Tibial nerve (tissue), 4 donors: ENCODE results near the gene DEPP1. TPM values are rescaled to one million over a fixed set of nuclear protein-coding genes. Genes with fewer than 3 reads are reported as not detected.

ENCODE experiments used
- DNase-seq, 2 donors: peaks; one replicate each; pipeline ENCODE4 v3.0.0-alpha.2; 2019; ENCODE audit warnings: low spot score in 2 of 2
- H3K27ac ChIP-seq, 4 donors: fragments of 200-600 bp; sonication (generic) in 3 of 4; one replicate each; pipeline ENCODE4 v1.5.1; 2017 to 2019; ENCODE audit warnings: mild to moderate bottlenecking in 1 of 4
- H3K27me3 ChIP-seq, 2 donors: fragments of 200-600 bp; sonication (generic) in 1 of 2; one replicate each; pipeline versions ENCODE4 v1.5.1 to v1.6.0; 2017 to 2019
- H3K36me3 ChIP-seq, 3 donors: fragments of 200-600 bp; sonication (generic); one replicate each; pipeline ENCODE4 v1.5.1; 2018 to 2019
- H3K4me1 ChIP-seq, 4 donors: fragments of 200-600 bp; sonication (generic) in 3 of 4; one replicate each; pipeline ENCODE4 v1.5.1; 2017 to 2019
- H3K4me3 ChIP-seq, 4 donors: fragments of 200-600 bp; sonication (generic) in 3 of 4; one replicate each; pipeline ENCODE4 v1.5.1; 2017 to 2019; ENCODE audit warnings: mild to moderate bottlenecking in 1 of 4, moderate library complexity in 1 of 4
- H3K9me3 ChIP-seq, 4 donors: fragments of 200-600 bp; sonication (generic) in 3 of 4; one replicate each; pipeline ENCODE4 v1.5.1; 2017 to 2019
- EP300 ChIP-seq, 2 donors: sonication (generic); formaldehyde crosslinking; IDR thresholded peaks; one replicate each; pipeline ENCODE4 v1.6.1; 2017; ENCODE audit warnings: antibody characterized with exemption in 2 of 2, mild to moderate bottlenecking in 1 of 2
- POLR2A ChIP-seq, 2 donors: fragments of 450-650 bp; IDR thresholded peaks; one replicate each; pipeline ENCODE4 v1.6.1; 2017; ENCODE audit warnings: antibody characterized with exemption in 2 of 2, mild to moderate bottlenecking in 2 of 2, moderate library complexity in 2 of 2
- WGBS, 2 donors: methylation state at CpG; one replicate each; pipeline ENCODE4 v1.1.5; 2018; 5-methylcytosine and 5-hydroxymethylcytosine counted together
- total RNA-seq, 4 donors: library from RNA; depleted of rRNA; stranded (reverse); fragments of >200 nt; gene quantifications; one replicate each; pipeline ENCODE4 v1.1.0, GENCODE V29; 2016
- TF ChIP-seq, protein P1 (sequence below), 5 experiments: fragments of 200-600 bp in 3 of 5; fragments of 450-650 bp in 2 of 5; sonication (generic) in 3 of 5; IDR thresholded peaks; one replicate each; pipeline ENCODE4 v1.5.1; 2016 to 2019; ENCODE audit warnings: antibody characterized with exemption in 5 of 5, mild to moderate bottlenecking in 3 of 5, moderate library complexity in 2 of 5

Gene DEPP1
- total RNA-seq, 4 donors from 2014 or later = 530 to 1,439 (median 798) TPM

DNA sequence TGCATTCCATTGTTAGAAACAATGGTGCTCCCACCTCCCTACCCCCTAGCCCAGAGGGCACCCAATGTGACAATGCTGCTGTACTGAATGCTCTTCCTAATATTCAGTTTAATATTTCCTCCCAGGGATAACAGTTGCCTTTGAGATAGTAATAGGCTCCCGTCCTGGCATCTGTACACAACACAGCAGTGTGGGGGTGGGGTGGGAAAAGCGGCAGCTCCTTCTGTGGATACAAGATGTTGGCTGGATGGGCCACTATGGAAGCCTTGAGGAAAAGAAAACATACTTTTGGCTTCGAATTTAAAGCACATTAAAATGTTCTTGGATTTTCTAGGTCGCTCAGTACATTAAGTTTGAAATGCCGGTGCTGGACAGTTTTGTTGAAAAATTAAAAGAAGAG, 13.0 kb upstream of the DEPP1 start:
- H3K27ac ChIP-seq = peak overlapping the region in 3 of 4 donors; percentile 54 to 97 (median 96)
- no peak overlapping the region for H3K4me3 ChIP-seq
- peaks cover 0 to 73% (median 0%) of the 10 kb centered on the region in 3 donors for H3K36me3 ChIP-seq
- H3K27me3 ChIP-seq = no peaks in the 10 kb centered on the region
- 33 to 45% methylated on average over 5 of the region's 5 CpGs for WGBS, 2 donors
- H3K9me3 ChIP-seq = no peaks in the 10 kb centered on the region
- peaks cover 0 to 78% (median 38%) of the 10 kb centered on the region in 4 donors for H3K4me1 ChIP-seq
- peak in 1 of 2 donors; percentile 25 for DNase-seq
- TF ChIP-seq POLR2A (IDR thresholded peaks at IDR 0.05) (no peak), EP300 (IDR thresholded peaks at IDR 0.05) (no peak)
- TF ChIP-seq, protein P1, sequence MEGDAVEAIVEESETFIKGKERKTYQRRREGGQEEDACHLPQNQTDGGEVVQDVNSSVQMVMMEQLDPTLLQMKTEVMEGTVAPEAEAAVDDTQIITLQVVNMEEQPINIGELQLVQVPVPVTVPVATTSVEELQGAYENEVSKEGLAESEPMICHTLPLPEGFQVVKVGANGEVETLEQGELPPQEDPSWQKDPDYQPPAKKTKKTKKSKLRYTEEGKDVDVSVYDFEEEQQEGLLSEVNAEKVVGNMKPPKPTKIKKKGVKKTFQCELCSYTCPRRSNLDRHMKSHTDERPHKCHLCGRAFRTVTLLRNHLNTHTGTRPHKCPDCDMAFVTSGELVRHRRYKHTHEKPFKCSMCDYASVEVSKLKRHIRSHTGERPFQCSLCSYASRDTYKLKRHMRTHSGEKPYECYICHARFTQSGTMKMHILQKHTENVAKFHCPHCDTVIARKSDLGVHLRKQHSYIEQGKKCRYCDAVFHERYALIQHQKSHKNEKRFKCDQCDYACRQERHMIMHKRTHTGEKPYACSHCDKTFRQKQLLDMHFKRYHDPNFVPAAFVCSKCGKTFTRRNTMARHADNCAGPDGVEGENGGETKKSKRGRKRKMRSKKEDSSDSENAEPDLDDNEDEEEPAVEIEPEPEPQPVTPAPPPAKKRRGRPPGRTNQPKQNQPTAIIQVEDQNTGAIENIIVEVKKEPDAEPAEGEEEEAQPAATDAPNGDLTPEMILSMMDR (IDR thresholded peaks at IDR 0.05) = no peak

DNA sequence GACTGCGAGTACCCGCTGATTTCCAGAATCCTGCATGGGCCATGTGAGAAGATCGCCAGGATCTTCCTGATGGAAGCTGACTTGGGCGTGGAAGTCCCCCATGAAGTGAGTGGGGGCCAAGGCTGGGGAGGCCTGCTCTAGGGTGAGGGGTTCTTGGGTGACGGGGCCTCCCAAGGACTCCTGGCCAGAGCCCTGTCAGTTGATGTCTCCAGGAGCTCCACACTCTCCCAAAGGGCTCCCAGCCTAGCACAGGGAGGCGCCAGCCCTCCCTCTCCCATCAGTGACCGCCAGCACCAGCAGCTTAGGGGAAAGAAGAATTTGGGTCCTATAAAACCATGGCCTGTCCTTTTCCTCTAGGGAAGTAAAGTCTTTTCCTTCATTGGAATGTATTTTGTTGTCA, 12.4 kb upstream of the DEPP1 start:
- Histone ChIP-seq H3K4me1 (peaks cover 0 to 78% (median 32%) of the 10 kb centered on the region in 4 donors), H3K27me3 (no peaks in the 10 kb centered on the region), H3K4me3 (no peak overlapping the region), H3K9me3 (no peaks in the 10 kb centered on the region), H3K27ac (peak overlapping the region in 3 of 4 donors; percentile 54 to 97 (median 96)), H3K36me3 (peaks cover 0 to 79% (median 0%) of the 10 kb centered on the region in 3 donors)
- TF ChIP-seq EP300 (IDR thresholded peaks at IDR 0.05) (no peak), POLR2A (IDR thresholded peaks at IDR 0.05) (no peak)
- TF ChIP-seq, protein P1 (IDR thresholded peaks at IDR 0.05) = no peak
- 94% methylated on average over 7 of the region's 7 CpGs for WGBS, 2 donors
- no peak for DNase-seq

DNA sequence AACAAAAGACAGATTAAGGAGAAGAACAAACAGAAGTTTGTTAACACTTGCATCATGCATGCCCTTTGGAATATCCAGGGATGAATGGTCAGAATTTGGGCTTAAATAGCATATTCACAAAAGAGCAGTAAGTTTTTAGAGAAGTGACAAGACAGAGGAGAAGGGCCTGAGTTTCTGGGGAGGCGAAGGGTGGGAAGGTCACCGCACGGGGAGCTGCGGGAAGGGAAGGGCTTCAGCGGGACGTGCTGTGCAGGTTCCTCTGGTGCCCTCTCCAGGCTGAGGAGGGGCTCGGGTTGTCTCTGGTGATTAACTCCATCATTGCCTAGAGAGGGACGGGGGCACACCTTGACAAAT, 11.7 kb upstream of the DEPP1 start:
- H3K4me3 ChIP-seq = no peak overlapping the region
- TF ChIP-seq POLR2A (IDR thresholded peaks at IDR 0.05) (no peak), EP300 (IDR thresholded peaks at IDR 0.05) (no peak)
- TF ChIP-seq, protein P1 (IDR thresholded peaks at IDR 0.05) = peak in 1 of 5 experiments; percentile 37
- H3K36me3 ChIP-seq = peaks cover 0 to 84% (median under 1%) of the 10 kb centered on the region in 3 donors
- H3K9me3 ChIP-seq = no peaks in the 10 kb centered on the region
- H3K27ac ChIP-seq = peak overlapping the region in 3 of 4 donors; percentile 54 to 97 (median 73)
- DNase-seq = no peak
- peaks cover 0 to 78% (median 29%) of the 10 kb centered on the region in 4 donors for H3K4me1 ChIP-seq
- 25 to 28% methylated on average over 8 of the region's 8 CpGs for WGBS, 2 donors
- no peaks in the 10 kb centered on the region for H3K27me3 ChIP-seq

DNA sequence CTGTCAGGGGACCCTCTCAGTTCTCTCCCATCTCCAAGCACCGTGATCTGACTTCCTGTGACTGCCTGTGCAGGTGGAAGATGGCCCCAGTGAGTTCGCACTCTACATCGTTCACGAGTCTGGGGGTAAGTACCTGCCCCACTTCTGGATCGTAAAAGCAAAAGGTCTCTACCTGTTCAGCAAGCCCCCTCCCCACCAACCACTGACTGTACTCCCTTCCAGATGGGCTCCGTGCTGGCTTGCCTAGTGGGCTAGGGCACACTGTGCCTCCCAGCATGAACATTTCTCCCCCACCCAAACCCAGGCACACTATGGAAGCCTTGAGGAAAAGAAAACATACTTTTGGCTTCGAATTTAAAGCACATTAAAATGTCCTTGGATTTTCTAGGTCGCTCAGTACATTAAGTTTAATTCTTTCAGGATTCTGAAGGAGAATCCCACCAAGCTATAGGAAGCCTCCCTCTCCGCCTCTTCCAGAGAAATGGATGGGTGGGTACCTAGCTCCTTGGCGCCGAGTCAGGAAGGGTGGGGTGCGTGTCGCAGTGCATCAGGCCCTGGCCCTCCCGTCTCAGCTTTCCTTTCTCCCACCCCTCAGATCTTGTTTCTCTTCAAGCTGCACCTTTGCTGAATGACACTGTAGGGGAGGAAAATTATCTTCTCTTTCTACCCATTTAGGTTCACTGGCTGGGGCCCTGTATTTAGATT, 11.1 kb upstream of the DEPP1 start:
- Histone ChIP-seq H3K36me3 (peaks cover 0 to 90% (median 6%) of the 10 kb centered on the region in 3 donors), H3K27ac (peak overlapping the region in 2 of 4 donors; percentile 73 to 97), H3K9me3 (no peaks in the 10 kb centered on the region), H3K4me1 (peaks cover 0 to 78% (median 26%) of the 10 kb centered on the region in 4 donors), H3K4me3 (no peak overlapping the region), H3K27me3 (no peaks in the 10 kb centered on the region)
- peak in 1 of 2 donors; percentile 9 for DNase-seq
- TF ChIP-seq, protein P1 (IDR thresholded peaks at IDR 0.05) = no peak
- TF ChIP-seq POLR2A (IDR thresholded peaks at IDR 0.05) (no peak), EP300 (IDR thresholded peaks at IDR 0.05) (no peak)
- 65 to 67% methylated on average over 14 of the region's 14 CpGs for WGBS, 2 donors

DNA sequence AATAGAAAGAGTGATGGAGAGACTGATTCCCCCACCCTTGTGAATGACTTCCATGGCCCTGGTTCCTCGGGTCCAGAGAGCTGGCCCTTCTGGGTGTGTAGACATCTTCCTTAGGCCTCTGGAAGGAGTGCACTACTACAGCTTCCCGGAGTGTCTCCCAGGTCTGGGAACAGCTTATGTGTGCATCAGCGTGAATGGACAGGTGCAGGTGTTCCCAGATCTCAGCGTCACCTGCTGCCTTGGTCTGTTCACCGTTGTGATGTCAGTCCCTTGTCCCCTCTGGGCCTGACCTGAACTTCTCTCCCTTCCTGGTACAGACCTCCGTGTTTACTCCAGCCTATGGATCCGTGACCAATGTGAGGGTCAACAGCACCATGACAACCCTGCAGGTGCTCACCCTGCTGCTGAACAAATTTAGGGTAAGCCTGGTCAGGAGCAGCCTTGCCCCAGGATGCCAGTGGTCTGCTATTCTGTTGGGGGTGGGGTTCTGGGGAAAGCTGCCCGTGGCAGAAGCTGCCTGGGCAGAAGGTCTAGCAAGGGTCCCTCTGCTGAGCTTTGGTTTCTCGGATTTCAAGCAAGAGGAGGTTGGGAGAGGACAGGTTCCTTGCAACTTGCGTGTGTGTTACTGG, 10.5 kb upstream of the DEPP1 start:
- no peak overlapping the region for H3K4me3 ChIP-seq
- peaks cover 0 to 96% (median 8%) of the 10 kb centered on the region in 3 donors for H3K36me3 ChIP-seq
- peak overlapping the region in 2 of 4 donors; percentile 15 to 97 for H3K27ac ChIP-seq
- no peaks in the 10 kb centered on the region for H3K9me3 ChIP-seq
- peak in 1 of 2 donors; percentile 4 for DNase-seq
- 88 to 91% methylated on average over 10 of the region's 10 CpGs for WGBS, 2 donors
- peaks cover 0 to 78% (median 23%) of the 10 kb centered on the region in 4 donors for H3K4me1 ChIP-seq
- no peak for TF ChIP-seq EP300 (IDR thresholded peaks at IDR 0.05)
- TF ChIP-seq, protein P1 (IDR thresholded peaks at IDR 0.05) = no peak
- no peaks in the 10 kb centered on the region for H3K27me3 ChIP-seq
